ENCODE results near the gene SLC25A24.
"Not testable (repeated sequence)": the region's sequence is repeated elsewhere in the genome, so short reads cannot be mapped to it uniquely, and the experiment has no call there.

SLC25A24 gene

GRCh38 chr1:108199781-108200686, at the start of gene SLC25A24:
SLC25A24 (minus strand) TSS chr1:108200343; CDS start chr1:108200138, 205 bp downstream.
- TF ChIP-seq CTCF (conservative IDR thresholded peaks at IDR 0.05; ENCODE audit: low read length), result no peak
- peak within 1 kb of the TSS; percentile 98 for H3K4me3 ChIP-seq (ENCODE audit: low read length)
- peak; percentile 78 for DNase-seq (ENCODE audit: low read depth)

GRCh38 chr1:108243976-108244375, 43.8 kb upstream of the SLC25A24 start, which contains the start of gene NBPF4:
NBPF4 (minus strand) TSS chr1:108244076; CDS start chr1:108243761, 315 bp downstream.
- not testable (repeated sequence) for DNase-seq (ENCODE audit: low read depth); H3K4me3 ChIP-seq (ENCODE audit: low read length)

GRCh38 chr1:108239426-108239825, 39.3 kb upstream of the SLC25A24 start:
- not testable (repeated sequence) for DNase-seq (ENCODE audit: low read depth)

GRCh38 chr1:108235308-108235707, 35.2 kb upstream of the SLC25A24 start:
- not testable (repeated sequence) for H3K4me3 ChIP-seq (ENCODE audit: low read length); DNase-seq (ENCODE audit: low read depth)

More at GRCh38 chr1:108239426-108239825, 39.3 kb upstream of the SLC25A24 start:
- H3K4me3 ChIP-seq (ENCODE audit: low read length), result not testable (repeated sequence)

- H3K4me3 ChIP-seq (ENCODE audit: low read length); DNase-seq (ENCODE audit: low read depth): not testable (repeated sequence)
These were observed 32.0 kb upstream of the SLC25A24 start for GRCh38 chr1:108232183-108232582.

- H3K4me3 ChIP-seq (ENCODE audit: low read length); DNase-seq (ENCODE audit: low read depth): not testable (repeated sequence)
These were observed 29.8 kb upstream of the SLC25A24 start for GRCh38 chr1:108229976-108230375.

- not testable (repeated sequence) for H3K4me3 ChIP-seq (ENCODE audit: low read length); DNase-seq (ENCODE audit: low read depth)
These were observed 27.6 kb upstream of the SLC25A24 start for GRCh38 chr1:108227772-108228171.

GRCh38 chr1:108226855-108227254, 26.7 kb upstream of the SLC25A24 start:
- not testable (repeated sequence) for H3K4me3 ChIP-seq (ENCODE audit: low read length); DNase-seq (ENCODE audit: low read depth)

GRCh38 chr1:108223226-108223625, 23.1 kb upstream of the SLC25A24 start:
- DNase-seq (ENCODE audit: low read depth); H3K4me3 ChIP-seq (ENCODE audit: low read length): not testable (repeated sequence)

- not testable (repeated sequence) for DNase-seq (ENCODE audit: low read depth); H3K4me3 ChIP-seq (ENCODE audit: low read length)
These were observed 17.5 kb upstream of the SLC25A24 start for GRCh38 chr1:108217515-108218174.

- not testable (repeated sequence) for DNase-seq (ENCODE audit: low read depth); H3K4me3 ChIP-seq (ENCODE audit: low read length)
These were observed 16.9 kb upstream of the SLC25A24 start for GRCh38 chr1:108217007-108217406.

- not testable (repeated sequence) for H3K4me3 ChIP-seq (ENCODE audit: low read length); DNase-seq (ENCODE audit: low read depth)
These were observed 16.1 kb upstream of the SLC25A24 start for GRCh38 chr1:108216028-108216890.
